ENCODE measurements around the gene PTPRK. TPM values are rescaled to one million over a fixed set of nuclear protein-coding genes. Genes with fewer than 3 reads are reported as not detected.

The PTPRK gene
- total RNA-seq, 4 donors from 2014 or later, result 34.6 to 56.5 (median 47.0) TPM

DNA sequence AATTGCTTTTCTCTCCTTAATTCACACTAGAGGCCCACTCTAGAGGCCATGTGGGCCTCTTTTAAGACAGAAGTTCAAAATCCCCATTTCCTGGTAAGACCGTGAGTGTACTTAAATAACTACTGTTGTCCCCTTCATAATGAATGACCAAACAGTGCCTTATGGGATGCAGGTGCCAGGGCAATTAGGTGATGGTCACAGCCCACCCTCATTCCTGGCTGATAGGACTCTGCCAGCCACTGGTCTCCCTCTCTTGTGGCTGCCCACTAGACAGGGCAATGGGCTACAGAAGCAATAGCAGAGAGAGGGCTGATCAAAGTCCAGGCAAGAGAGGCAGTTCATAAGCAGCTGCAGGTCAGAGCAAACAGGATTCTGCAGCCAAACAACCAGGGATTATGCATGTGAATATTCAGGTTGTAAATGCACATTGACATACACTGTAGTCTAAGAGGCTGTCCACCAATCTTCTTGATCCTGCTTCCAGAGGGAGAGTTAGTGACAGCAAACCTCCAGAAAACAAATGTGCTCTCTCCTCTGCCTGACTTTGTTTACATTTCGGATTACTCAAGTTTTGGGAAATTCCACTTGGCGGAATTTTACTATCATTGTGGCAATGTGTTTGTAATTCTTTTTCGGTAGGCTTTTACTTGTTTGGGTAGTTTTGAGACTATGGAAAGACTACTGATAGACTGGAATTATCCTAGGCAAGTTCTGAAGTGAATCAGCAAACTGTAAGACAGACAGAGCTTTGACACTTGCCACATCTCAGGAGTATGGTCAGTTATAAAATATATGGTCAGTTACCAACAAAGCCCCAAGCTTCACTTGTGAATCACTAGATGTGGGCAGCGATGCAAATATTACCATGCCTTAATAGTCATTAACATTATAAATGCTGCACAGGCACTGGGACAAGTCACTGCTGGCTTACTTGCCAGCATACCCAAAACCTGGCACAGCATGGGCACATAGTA lies 12.8 kb downstream of the PTPRK start:
- no peak overlapping the region for H3K27ac ChIP-seq
- H3K4me3 ChIP-seq (replicated peaks in 1 of 3), result no peak overlapping the region
- no peak for TF ChIP-seq CTCF (IDR thresholded peaks at IDR 0.05)
- no peak for TF ChIP-seq POLR2A (IDR thresholded peaks at IDR 0.05)
- no peaks in the 10 kb centered on the region for H3K27me3 ChIP-seq
- peaks cover 7 to 11% of the 10 kb centered on the region in 2 donors for H3K4me1 ChIP-seq
- intact Hi-C loops (cut with DNase I), result no loop called here
- no peaks in the 10 kb centered on the region for H3K9me3 ChIP-seq
- H3K36me3 ChIP-seq, result no peaks in the 10 kb centered on the region
- DNase-seq, result no peak
- 79 to 85% methylated on average over 5 of the region's 5 CpGs for WGBS, 2 donors

GRCh38 chr6:128505603-128506002 lies 14.8 kb downstream of the PTPRK start:
- Histone ChIP-seq H3K9me3 (no peaks in the 10 kb centered on the region), H3K4me3 (replicated peaks in 1 of 3) (no peak overlapping the region), H3K36me3 (no peaks in the 10 kb centered on the region), H3K4me1 (peaks cover 7 to 11% of the 10 kb centered on the region in 2 donors), H3K27ac (no peak overlapping the region), H3K27me3 (no peaks in the 10 kb centered on the region)
- 78 to 80% methylated on average over 2 of the region's 2 CpGs for WGBS, 2 donors
- TF ChIP-seq CTCF (IDR thresholded peaks at IDR 0.05), result no peak
- TF ChIP-seq POLR2A (IDR thresholded peaks at IDR 0.05), result no peak
- intact Hi-C loops (cut with DNase I), result no loop called here
- DNase-seq, result no peak

DNA sequence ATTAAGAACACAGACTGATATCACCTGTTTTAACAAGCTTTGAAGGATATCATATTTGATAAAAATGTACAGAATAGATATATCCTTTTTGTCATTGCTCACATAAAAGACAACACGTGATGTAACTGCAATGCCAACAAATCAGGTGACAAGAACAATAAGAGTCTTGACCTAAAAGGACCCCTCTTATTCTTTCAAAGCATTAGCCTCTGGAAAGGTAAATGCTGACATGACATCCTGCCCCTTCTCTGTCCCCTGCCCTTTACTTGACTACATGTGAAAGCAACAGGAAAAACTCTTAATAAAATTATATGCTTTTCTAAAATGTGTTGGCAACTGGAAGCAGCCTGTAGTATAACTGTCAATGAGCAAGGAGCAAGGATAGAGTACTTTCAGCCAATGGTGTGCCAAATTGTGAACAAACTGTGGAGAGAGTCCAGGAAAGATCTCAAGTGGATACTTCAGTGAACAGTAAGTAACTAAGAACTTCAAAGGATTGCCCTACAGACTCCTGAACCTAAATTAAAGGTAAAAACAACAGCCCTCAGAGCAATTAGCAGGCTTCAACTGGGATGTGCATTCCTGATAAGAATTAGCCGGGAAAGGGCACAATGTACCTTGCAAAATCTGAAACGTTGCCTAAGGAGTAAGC lies 16.3 kb downstream of the PTPRK start:
- Histone ChIP-seq H3K9me3 (no peaks in the 10 kb centered on the region), H3K27ac (no peak overlapping the region), H3K4me1 (peaks cover 7 to 11% of the 10 kb centered on the region in 2 donors), H3K36me3 (no peaks in the 10 kb centered on the region), H3K27me3 (no peaks in the 10 kb centered on the region), H3K4me3 (replicated peaks in 1 of 3) (no peak overlapping the region)
- WGBS, 2 donors, result 38 to 45% methylated on average over 3 of the region's 3 CpGs
- no peak for TF ChIP-seq POLR2A (IDR thresholded peaks at IDR 0.05)
- TF ChIP-seq CTCF (IDR thresholded peaks at IDR 0.05), result no peak
- intact Hi-C loops (cut with DNase I), result no loop called here
- DNase-seq, result no peak

DNA sequence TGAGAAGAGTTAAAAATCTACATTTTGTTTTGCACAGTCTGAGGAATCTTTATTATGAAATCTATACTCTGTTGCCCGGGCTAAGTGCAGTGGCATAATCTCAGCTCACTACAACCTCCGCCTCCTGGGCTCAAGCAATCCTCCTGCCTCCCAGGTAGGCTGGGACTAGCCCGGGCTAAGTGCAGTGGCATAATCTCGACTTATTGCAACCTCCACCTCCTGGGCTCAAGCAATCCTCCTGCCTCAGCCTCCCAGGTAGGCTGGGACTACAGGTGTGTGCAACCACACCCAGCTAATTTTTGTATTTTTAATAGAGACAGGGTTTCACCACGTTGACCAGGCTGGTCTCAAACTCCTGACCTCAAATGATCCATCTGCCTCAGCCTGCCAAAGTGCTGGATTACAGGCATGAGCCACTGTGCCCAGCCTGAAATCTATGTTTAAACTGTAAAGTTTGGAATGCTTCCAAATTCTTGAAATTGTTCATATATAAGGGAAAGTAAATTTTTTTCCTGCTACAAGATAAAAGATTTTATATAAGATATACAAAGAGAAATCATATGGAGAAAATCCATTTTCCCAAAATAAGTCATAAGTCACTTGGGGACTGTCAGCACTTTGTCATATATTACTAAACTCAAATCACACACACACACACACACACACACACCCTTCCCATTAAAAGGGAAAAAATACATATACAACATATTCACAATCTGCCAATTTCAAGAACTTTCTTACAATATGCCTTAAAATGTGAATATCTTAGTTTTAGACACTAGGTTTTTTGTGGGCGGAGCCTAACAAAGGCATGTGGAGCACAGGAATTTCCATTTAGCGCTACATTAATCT lies 19.4 kb downstream of the PTPRK start:
- intact Hi-C loops (cut with DNase I), result no loop called here
- Histone ChIP-seq H3K27ac (no peak overlapping the region), H3K9me3 (no peaks in the 10 kb centered on the region), H3K36me3 (no peaks in the 10 kb centered on the region), H3K4me1 (peaks cover 7 to 17% of the 10 kb centered on the region in 2 donors), H3K27me3 (no peaks in the 10 kb centered on the region), H3K4me3 (replicated peaks in 1 of 3) (no peak overlapping the region)
- no peak for TF ChIP-seq POLR2A (IDR thresholded peaks at IDR 0.05)
- no peak for TF ChIP-seq CTCF (IDR thresholded peaks at IDR 0.05)
- no peak for DNase-seq
- 78 to 88% methylated on average over 7 of the region's 7 CpGs for WGBS, 2 donors

Data from thyroid gland (tissue), 4 donors.